Activated CD4-positive, alpha-beta T cell treated with anti-CD3 and anti-CD28 coated beads, Interleukin-2, amount 50 U/mL, for 24 hours (primary cell): ENCODE results near the gene ERGIC3.
A peak's percentile ranks its signal among the peaks of the same experiment; 100 is the strongest.

ENCODE experiments used
- DNase-seq, 2 donors: peaks; one replicate each; pipeline ENCODE4 v3.0.0-alpha.2; 2020; ENCODE audit warnings: low read depth in 1 of 2, low spot score in 1 of 2

The ERGIC3 gene

GRCh38 chr20:35595901-35596300 lies 54.0 kb downstream of the ERGIC3 start:
- DNase-seq = no peak

- no peak for DNase-seq
Observed at GRCh38 chr20:35597186-35597585, 55.3 kb downstream of the ERGIC3 start.

- DNase-seq = no peak
Observed at GRCh38 chr20:35598476-35598875, 56.6 kb downstream of the ERGIC3 start.

- DNase-seq = no peak
Observed at GRCh38 chr20:35598899-35599775, 57.3 kb downstream of the ERGIC3 start.

- DNase-seq = no peak
Observed at GRCh38 chr20:35599776-35600120, 57.9 kb downstream of the ERGIC3 start.

GRCh38 chr20:35600176-35600992 lies 58.5 kb downstream of the ERGIC3 start:
- no peak for DNase-seq

GRCh38 chr20:35600993-35601973 lies 59.4 kb downstream of the ERGIC3 start:
- peak; percentile 56 to 60 for DNase-seq

- no peak for DNase-seq
Observed at GRCh38 chr20:35601990-35602389, 60.1 kb downstream of the ERGIC3 start.

- no peak for DNase-seq
Observed at GRCh38 chr20:35602851-35603495, 61.1 kb downstream of the ERGIC3 start.

GRCh38 chr20:35603695-35604448 lies 62.0 kb downstream of the ERGIC3 start:
- DNase-seq = no peak

GRCh38 chr20:35604449-35604747 lies 62.5 kb downstream of the ERGIC3 start:
- DNase-seq = no peak

- DNase-seq = no peak
Observed at GRCh38 chr20:35606127-35606526, 64.2 kb downstream of the ERGIC3 start.
